Endodermal cell (in vitro differentiated cells): ENCODE data around the gene SLC66A1. TPM values are rescaled to one million over a fixed set of nuclear protein-coding genes. Genes with fewer than 3 reads are reported as not detected.

Experiments
- DNase-seq: peaks from one replicate; pipeline ENCODE4 v3.0.0-alpha.2; 2017
- H3K27ac ChIP-seq: 2 replicates; pipeline ENCODE4 v1.5.1; 2013; ENCODE audit warnings: mild to moderate bottlenecking, low read depth, low read length, moderate library complexity
- H3K27me3 ChIP-seq: 2 replicates; pipeline ENCODE4 v1.6.1; 2013; ENCODE audit warnings: mild to moderate bottlenecking, low read length, moderate library complexity; ENCODE audit not compliant: insufficient read depth, control insufficient read depth, poor library complexity, severe bottlenecking
- H3K36me3 ChIP-seq: 2 replicates; pipeline ENCODE4 v1.7.0; 2013; ENCODE audit warnings: mild to moderate bottlenecking, low read length, moderate library complexity; ENCODE audit not compliant: control insufficient read depth, insufficient read depth
- H3K4me1 ChIP-seq: one replicate; pipeline ENCODE4 v1.7.0; 2013; ENCODE audit warnings: low read length; ENCODE audit not compliant: control insufficient read depth, insufficient read depth
- H3K4me3 ChIP-seq: 2 replicates; pipeline ENCODE4 v1.5.1; 2013; ENCODE audit warnings: mild to moderate bottlenecking, low read length, moderate library complexity
- H3K9ac ChIP-seq: 2 replicates; pipeline ENCODE4 v1.6.1; 2013; ENCODE audit warnings: mild to moderate bottlenecking, low read length, moderate library complexity; ENCODE audit not compliant: poor library complexity, severe bottlenecking; ENCODE audit errors: extremely low read depth
- H3K9me3 ChIP-seq: 2 replicates; pipeline ENCODE4 v1.6.1; 2013; ENCODE audit warnings: mild to moderate bottlenecking, low read length, moderate library complexity; ENCODE audit not compliant: control insufficient read depth
- H3K27ac Mint-ChIP-seq: 2 replicates; pipeline ENCODE4 v1.8.0; 2020; ENCODE audit warnings: mixed read lengths
- H3K27me3 Mint-ChIP-seq: 2 replicates; pipeline ENCODE4 v1.8.0; 2021; ENCODE audit warnings: mild to moderate bottlenecking, mixed read lengths; ENCODE audit not compliant: insufficient read depth
- H3K36me3 Mint-ChIP-seq: 2 replicates; pipeline ENCODE4 v1.8.0; 2020; ENCODE audit warnings: low read depth, mixed read lengths
- H3K4me1 Mint-ChIP-seq: 2 replicates; pipeline ENCODE4 v1.8.0; 2020; ENCODE audit warnings: mixed read lengths
- H3K4me3 Mint-ChIP-seq: 2 replicates; pipeline ENCODE4 v1.8.0; 2020; ENCODE audit warnings: mild to moderate bottlenecking, moderate library complexity, mixed read lengths
- H3K9me3 Mint-ChIP-seq: 2 replicates; pipeline ENCODE4 v1.8.0; 2020; ENCODE audit warnings: mild to moderate bottlenecking, mixed read lengths
- WGBS, 2 experiments: methylation state at CpG; one replicate each; pipeline versions ENCODE4 v1.1.5 to v1.1.7; 2013; ENCODE audit warnings: missing lambda C conversion rate in 2 of 2, mixed read lengths in 1 of 2; ENCODE audit not compliant: insufficient coverage in 1 of 2, insufficient read length in 1 of 2; 5-methylcytosine and 5-hydroxymethylcytosine counted together
- total RNA-seq, 2 donors: library from RNA; stranded (reverse); fragmentation: NEBNext Ultra II Directional in 1 of 2; extraction: Animal tissue kit (Norgen Biotek cat#: 25700) in 1 of 2; gene quantifications; 2 replicates in 1 of 2; 3 replicates in 1 of 2; pipeline ENCODE4 v1.2.1, GENCODE V29; 2021
- TF ChIP-seq, protein P1 (sequence below): fragments of 200-600 bp; sonication (generic); conservative IDR thresholded peaks from 2 replicates; pipeline ENCODE4 v1.5.0; 2021; ENCODE audit warnings: antibody characterized with exemption, mild to moderate bottlenecking

The SLC66A1 gene
- total RNA-seq, 2 donors from 2014 or later = 20.8 to 22.6 TPM

GRCh38 chr1:19375631-19376400 is 63.7 kb downstream of the SLC66A1 start:
- H3K4me1 ChIP-seq = no peaks in the 10 kb centered on the region
- H3K4me3 ChIP-seq = no peak overlapping the region
- H3K9ac ChIP-seq = no peak overlapping the region
- H3K27ac ChIP-seq = no peak overlapping the region
- no peak for DNase-seq
- Mint-ChIP-seq H3K27me3 (no peaks in the 10 kb centered on the region), H3K27ac (no peak overlapping the region), H3K36me3 (peaks cover 57% of the 10 kb centered on the region), H3K4me1 (peaks cover 7% of the 10 kb centered on the region), H3K9me3 (no peaks in the 10 kb centered on the region), H3K4me3 (no peak overlapping the region)
- no peaks in the 10 kb centered on the region for H3K27me3 ChIP-seq
- peaks cover 13% of the 10 kb centered on the region for H3K9me3 ChIP-seq
- peaks cover 67% of the 10 kb centered on the region for H3K36me3 ChIP-seq
- 94 to 100% methylated on average over 4 to 6 of the region's 6 CpGs for WGBS, 2 experiments
- TF ChIP-seq, protein P1, sequence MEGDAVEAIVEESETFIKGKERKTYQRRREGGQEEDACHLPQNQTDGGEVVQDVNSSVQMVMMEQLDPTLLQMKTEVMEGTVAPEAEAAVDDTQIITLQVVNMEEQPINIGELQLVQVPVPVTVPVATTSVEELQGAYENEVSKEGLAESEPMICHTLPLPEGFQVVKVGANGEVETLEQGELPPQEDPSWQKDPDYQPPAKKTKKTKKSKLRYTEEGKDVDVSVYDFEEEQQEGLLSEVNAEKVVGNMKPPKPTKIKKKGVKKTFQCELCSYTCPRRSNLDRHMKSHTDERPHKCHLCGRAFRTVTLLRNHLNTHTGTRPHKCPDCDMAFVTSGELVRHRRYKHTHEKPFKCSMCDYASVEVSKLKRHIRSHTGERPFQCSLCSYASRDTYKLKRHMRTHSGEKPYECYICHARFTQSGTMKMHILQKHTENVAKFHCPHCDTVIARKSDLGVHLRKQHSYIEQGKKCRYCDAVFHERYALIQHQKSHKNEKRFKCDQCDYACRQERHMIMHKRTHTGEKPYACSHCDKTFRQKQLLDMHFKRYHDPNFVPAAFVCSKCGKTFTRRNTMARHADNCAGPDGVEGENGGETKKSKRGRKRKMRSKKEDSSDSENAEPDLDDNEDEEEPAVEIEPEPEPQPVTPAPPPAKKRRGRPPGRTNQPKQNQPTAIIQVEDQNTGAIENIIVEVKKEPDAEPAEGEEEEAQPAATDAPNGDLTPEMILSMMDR = no peak

- Mint-ChIP-seq H3K27ac (no peak overlapping the region), H3K9me3 (no peaks in the 10 kb centered on the region), H3K36me3 (peaks cover 62% of the 10 kb centered on the region), H3K27me3 (no peaks in the 10 kb centered on the region), H3K4me1 (peaks cover 7% of the 10 kb centered on the region), H3K4me3 (no peak overlapping the region)
- Histone ChIP-seq H3K4me3 (no peak overlapping the region), H3K36me3 (peaks cover 67% of the 10 kb centered on the region), H3K27ac (no peak overlapping the region), H3K9ac (no peak overlapping the region), H3K27me3 (no peaks in the 10 kb centered on the region), H3K4me1 (no peaks in the 10 kb centered on the region), H3K9me3 (peaks cover 13% of the 10 kb centered on the region)
- TF ChIP-seq, protein P1 = no peak
- no peak for DNase-seq
- whole genome bisulfite sequencing, 2 experiments = 96 to 100% methylated on average over 4 to 7 of the region's 7 CpGs
Observed at GRCh38 chr1:19376428-19377372, 64.6 kb downstream of the SLC66A1 start.

DNA sequence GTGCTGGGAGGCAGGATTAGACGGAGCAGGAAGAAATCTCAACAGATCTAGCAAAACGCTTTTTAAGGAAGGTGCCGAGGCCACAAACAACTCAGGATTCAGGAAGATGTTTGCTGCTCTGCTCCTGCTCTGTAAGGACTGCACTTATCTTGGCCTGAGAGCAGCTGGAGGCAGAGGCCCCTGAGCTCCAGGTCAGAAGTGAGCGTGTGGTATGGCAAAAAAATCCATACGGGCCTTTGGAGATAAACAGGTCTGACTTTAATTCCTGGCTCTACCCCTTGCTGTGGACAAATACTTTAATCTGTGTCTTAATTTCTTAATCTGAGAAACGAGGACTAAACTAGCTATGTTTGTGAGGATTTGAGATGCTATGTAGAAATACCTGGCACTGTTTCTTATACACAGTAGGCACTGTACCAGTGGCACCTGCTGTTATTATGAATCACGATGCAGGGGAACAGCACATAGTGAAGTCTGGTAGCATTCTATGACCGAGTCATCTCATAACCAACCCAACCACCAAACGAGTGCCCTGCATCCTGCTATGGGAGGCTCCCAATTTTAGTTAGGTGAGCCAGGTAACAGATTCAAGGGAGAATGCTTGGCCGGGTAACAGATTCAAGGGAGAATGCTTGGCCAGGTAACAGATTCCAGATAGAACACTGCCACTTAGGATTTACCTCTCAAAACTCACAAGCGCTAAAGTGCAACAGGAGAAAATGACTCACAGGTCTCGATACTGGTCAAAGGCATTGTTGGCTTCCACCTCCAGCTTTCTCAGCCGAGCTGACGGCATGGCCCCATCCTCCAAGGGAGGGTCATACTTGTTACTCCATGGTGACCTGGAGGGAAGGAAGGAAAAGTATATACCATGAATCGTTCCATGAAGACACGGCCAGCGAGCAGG is 65.9 kb downstream of the SLC66A1 start:
- peaks cover 66% of the 10 kb centered on the region for H3K36me3 ChIP-seq
- Mint-ChIP-seq H3K36me3 (peaks cover 63% of the 10 kb centered on the region), H3K4me3 (no peak overlapping the region), H3K4me1 (peaks cover 7% of the 10 kb centered on the region), H3K9me3 (no peaks in the 10 kb centered on the region), H3K27me3 (no peaks in the 10 kb centered on the region), H3K27ac (peak overlapping the region; percentile 23)
- no peak overlapping the region for H3K4me3 ChIP-seq
- no peak for DNase-seq
- no peaks in the 10 kb centered on the region for H3K4me1 ChIP-seq
- H3K9ac ChIP-seq = no peak overlapping the region
- TF ChIP-seq, protein P1 = no peak
- H3K9me3 ChIP-seq = peaks cover 13% of the 10 kb centered on the region
- no peaks in the 10 kb centered on the region for H3K27me3 ChIP-seq
- WGBS, 2 experiments = 91 to 93% methylated on average over 14 to 17 of the region's 17 CpGs
- no peak overlapping the region for H3K27ac ChIP-seq
